ENCODE data around the gene MAIP1.

The MAIP1 gene

DNA sequence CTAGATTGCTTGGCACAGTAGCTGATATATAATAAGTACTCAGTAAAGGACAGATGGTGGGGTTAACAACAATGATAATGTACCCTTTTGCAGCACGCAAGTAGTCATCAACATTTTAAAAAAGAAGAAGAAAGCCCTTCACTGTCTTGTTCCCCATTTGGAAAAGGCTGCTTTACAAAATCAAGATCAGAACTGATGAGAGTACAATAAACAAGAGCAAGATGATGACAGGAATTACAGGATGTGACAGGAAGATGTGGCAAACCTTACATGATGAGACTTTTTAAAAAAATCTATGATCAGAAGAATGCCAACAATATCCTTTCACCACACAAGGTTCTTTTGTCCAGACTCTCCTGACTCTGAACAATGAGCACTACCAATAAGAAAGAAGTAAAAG lies 9.2 kb upstream of the MAIP1 start:
- Histone ChIP-seq H3K27me3 (ENCODE audit: control insufficient read depth in 1 of 2, insufficient read depth in 1 of 2, low read length in 2 of 2) (no peaks in the 10 kb centered on the region), H4K91ac (ENCODE audit: low read length) (no peak overlapping the region), H2AK5ac (ENCODE audit: low read length, severe bottlenecking) (no peak overlapping the region), H3K27ac (ENCODE audit: low read length, poor library complexity, severe bottlenecking) (no peak overlapping the region), H3K18ac (ENCODE audit: low read depth in 1 of 2, low read length in 2 of 2) (no peak overlapping the region), H2BK5ac (ENCODE audit: low read depth, low read length, poor library complexity, severe bottlenecking) (no peak overlapping the region), H2BK12ac (ENCODE audit: low read length in 2 of 2) (no peak overlapping the region), H3K79me1 (replicated peaks; ENCODE audit: low read length, poor library complexity, severe bottlenecking) (peaks cover 19% of the 10 kb centered on the region), H3K4me1 (ENCODE audit: control insufficient read depth, insufficient read depth, low read depth, low read length) (peaks cover 1% of the 10 kb centered on the region), H3K4ac (ENCODE audit: low read depth in 1 of 2, low read length in 2 of 2) (no peak overlapping the region), H3K4me3 (ENCODE audit: insufficient read depth in 1 of 2, low read depth in 1 of 2, low read length in 2 of 2) (no peak overlapping the region), H3K23ac (ENCODE audit: low read length in 2 of 2) (no peak overlapping the region), H3K14ac (ENCODE audit: low read length in 2 of 2) (no peak overlapping the region), H3K36me3 (ENCODE audit: control insufficient read depth in 1 of 2, insufficient read depth in 2 of 2, low read depth in 1 of 2, low read length in 2 of 2) (peaks cover 11 to 74% of the 10 kb centered on the region in 2 experiments), H3K4me2 (ENCODE audit: low read length, poor library complexity, severe bottlenecking) (no peak overlapping the region), H2AFZ (ENCODE audit: low read depth, low read length) (no peak overlapping the region), H3K9me3 (ENCODE audit: control insufficient read depth, low read length) (no peaks in the 10 kb centered on the region), H4K8ac (ENCODE audit: low read length) (no peak overlapping the region), H2BK120ac (ENCODE audit: low read depth, low read length) (no peak overlapping the region), H2BK15ac (ENCODE audit: low read depth, poor library complexity, severe bottlenecking) (no peak overlapping the region), H3K9ac (ENCODE audit: low read length) (no peak overlapping the region)
- no peak for DNase-seq
- WGBS: 100% methylated on average over 1 of the region's 1 CpG

DNA sequence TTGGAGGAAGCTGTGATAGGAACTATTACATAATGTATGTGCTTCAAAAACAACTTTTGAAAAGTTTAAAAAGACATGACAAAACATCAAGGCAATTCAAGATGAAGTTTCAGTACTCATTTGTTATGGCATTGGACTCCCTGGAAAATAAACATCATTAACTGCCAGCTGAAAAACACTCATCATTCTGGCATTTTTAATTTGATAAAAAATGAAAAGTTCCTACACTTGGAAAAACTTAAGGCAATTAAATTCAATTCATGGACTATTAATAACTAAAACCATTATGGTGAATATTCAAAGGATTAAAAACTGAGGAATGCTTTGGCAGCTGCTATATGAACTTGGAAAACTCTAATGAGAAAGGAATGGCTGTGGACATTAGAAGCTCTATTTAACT lies 8.5 kb upstream of the MAIP1 start:
- no peak overlapping the region for H3K14ac ChIP-seq (ENCODE audit: low read length in 2 of 2)
- H3K27me3 ChIP-seq (ENCODE audit: control insufficient read depth in 1 of 2, insufficient read depth in 1 of 2, low read length in 2 of 2): no peaks in the 10 kb centered on the region
- H3K27ac ChIP-seq (ENCODE audit: low read length, poor library complexity, severe bottlenecking): no peak overlapping the region
- no peak overlapping the region for H3K9ac ChIP-seq (ENCODE audit: low read length)
- H3K9me3 ChIP-seq (ENCODE audit: control insufficient read depth, low read length): no peaks in the 10 kb centered on the region
- no peak overlapping the region for H4K8ac ChIP-seq (ENCODE audit: low read length)
- H2BK15ac ChIP-seq (ENCODE audit: low read depth, poor library complexity, severe bottlenecking): no peak overlapping the region
- H3K23ac ChIP-seq (ENCODE audit: low read length in 2 of 2): no peak overlapping the region
- H2BK12ac ChIP-seq (ENCODE audit: low read length in 2 of 2): no peak overlapping the region
- no peak overlapping the region for H2BK5ac ChIP-seq (ENCODE audit: low read depth, low read length, poor library complexity, severe bottlenecking)
- no peak overlapping the region for H2AFZ ChIP-seq (ENCODE audit: low read depth, low read length)
- H3K18ac ChIP-seq (ENCODE audit: low read depth in 1 of 2, low read length in 2 of 2): no peak overlapping the region
- H3K36me3 ChIP-seq (ENCODE audit: control insufficient read depth in 1 of 2, insufficient read depth in 2 of 2, low read depth in 1 of 2, low read length in 2 of 2): peaks cover 11 to 74% of the 10 kb centered on the region in 2 experiments
- no peak overlapping the region for H4K91ac ChIP-seq (ENCODE audit: low read length)
- H3K4me3 ChIP-seq (ENCODE audit: insufficient read depth in 1 of 2, low read depth in 1 of 2, low read length in 2 of 2): no peak overlapping the region
- H3K4me2 ChIP-seq (ENCODE audit: low read length, poor library complexity, severe bottlenecking): no peak overlapping the region
- no peak for DNase-seq
- H2BK120ac ChIP-seq (ENCODE audit: low read depth, low read length): no peak overlapping the region
- no peak overlapping the region for H3K4ac ChIP-seq (ENCODE audit: low read depth in 1 of 2, low read length in 2 of 2)
- H3K4me1 ChIP-seq (ENCODE audit: control insufficient read depth, insufficient read depth, low read depth, low read length): peaks cover 1% of the 10 kb centered on the region
- H2AK5ac ChIP-seq (ENCODE audit: low read length, severe bottlenecking): no peak overlapping the region
- H3K79me1 ChIP-seq (replicated peaks; ENCODE audit: low read length, poor library complexity, severe bottlenecking): peaks cover 17% of the 10 kb centered on the region

DNA sequence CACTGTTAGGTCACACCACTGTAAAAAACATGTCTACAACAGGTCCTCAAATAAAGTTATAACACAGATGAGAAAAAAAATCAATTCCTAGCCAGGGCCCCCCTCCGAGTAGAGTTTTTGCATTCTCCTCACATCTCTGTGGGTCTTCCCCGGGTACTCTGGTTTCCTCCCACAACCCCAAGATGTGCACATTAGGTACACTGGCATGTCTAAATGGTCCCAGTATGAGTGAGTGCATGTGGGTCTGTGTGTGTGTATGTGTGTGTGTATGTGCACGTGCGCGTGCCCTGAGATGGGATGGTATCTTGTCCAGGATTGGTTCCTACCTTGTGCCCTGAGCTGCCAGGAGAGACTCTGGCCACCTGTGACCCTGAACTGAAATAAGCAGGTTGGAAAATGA lies 5.0 kb upstream of the MAIP1 start:
- H3K4me1 ChIP-seq (ENCODE audit: control insufficient read depth, insufficient read depth, low read depth, low read length): peaks cover 5% of the 10 kb centered on the region
- no peak overlapping the region for H3K4me3 ChIP-seq (ENCODE audit: insufficient read depth in 1 of 2, low read depth in 1 of 2, low read length in 2 of 2)
- no peak overlapping the region for H3K14ac ChIP-seq (ENCODE audit: low read length in 2 of 2)
- H3K36me3 ChIP-seq (ENCODE audit: control insufficient read depth in 1 of 2, insufficient read depth in 2 of 2, low read depth in 1 of 2, low read length in 2 of 2): peaks cover 8 to 47% of the 10 kb centered on the region in 2 experiments
- no peak overlapping the region for H2BK5ac ChIP-seq (ENCODE audit: low read depth, low read length, poor library complexity, severe bottlenecking)
- no peak overlapping the region for H3K9ac ChIP-seq (ENCODE audit: low read length)
- no peak overlapping the region for H4K91ac ChIP-seq (ENCODE audit: low read length)
- no peak overlapping the region for H2BK120ac ChIP-seq (ENCODE audit: low read depth, low read length)
- H3K23ac ChIP-seq (ENCODE audit: low read length in 2 of 2): no peak overlapping the region
- H2BK12ac ChIP-seq (ENCODE audit: low read length in 2 of 2): no peak overlapping the region
- WGBS: 98% methylated on average over 4 of the region's 5 CpGs
- DNase-seq: no peak
- H2AK5ac ChIP-seq (ENCODE audit: low read length, severe bottlenecking): no peak overlapping the region
- no peaks in the 10 kb centered on the region for H3K9me3 ChIP-seq (ENCODE audit: control insufficient read depth, low read length)
- no peak overlapping the region for H2BK15ac ChIP-seq (ENCODE audit: low read depth, poor library complexity, severe bottlenecking)
- no peaks in the 10 kb centered on the region for H3K27me3 ChIP-seq (ENCODE audit: control insufficient read depth in 1 of 2, insufficient read depth in 1 of 2, low read length in 2 of 2)
- H4K8ac ChIP-seq (ENCODE audit: low read length): no peak overlapping the region
- no peak overlapping the region for H3K27ac ChIP-seq (ENCODE audit: low read length, poor library complexity, severe bottlenecking)
- peaks cover 13% of the 10 kb centered on the region for H3K79me1 ChIP-seq (replicated peaks; ENCODE audit: low read length, poor library complexity, severe bottlenecking)
- H3K4me2 ChIP-seq (ENCODE audit: low read length, poor library complexity, severe bottlenecking): no peak overlapping the region
- H3K4ac ChIP-seq (ENCODE audit: low read depth in 1 of 2, low read length in 2 of 2): no peak overlapping the region
- no peak overlapping the region for H3K18ac ChIP-seq (ENCODE audit: low read depth in 1 of 2, low read length in 2 of 2)
- H2AFZ ChIP-seq (ENCODE audit: low read depth, low read length): no peak overlapping the region

DNA sequence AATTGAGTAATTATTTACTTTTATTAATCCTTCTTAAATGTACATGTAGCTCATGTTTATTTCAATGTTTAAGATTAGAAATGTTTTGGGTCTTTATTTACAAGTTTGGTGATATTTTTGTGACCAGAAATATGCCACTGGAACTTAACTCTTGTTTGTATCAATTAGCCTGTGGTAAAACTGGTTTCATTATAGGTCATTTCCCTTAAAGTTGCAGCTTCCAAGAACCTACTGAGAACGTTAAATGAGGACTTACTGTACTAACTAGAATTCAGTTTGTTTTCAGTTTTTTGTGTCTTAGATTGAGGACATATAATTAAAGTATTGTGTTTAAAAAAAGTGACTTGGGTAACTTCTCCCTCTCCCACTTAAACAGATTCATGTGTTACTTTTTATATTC lies 4.4 kb upstream of the MAIP1 start:
- Histone ChIP-seq H3K18ac (ENCODE audit: low read depth in 1 of 2, low read length in 2 of 2) (no peak overlapping the region), H2BK5ac (ENCODE audit: low read depth, low read length, poor library complexity, severe bottlenecking) (no peak overlapping the region)
- no CpG with 5 or more reads among the region's 1 CpG for WGBS

More for the DNA sequence above, 4.4 kb upstream of the MAIP1 start:
- Histone ChIP-seq H3K4ac (ENCODE audit: low read depth in 1 of 2, low read length in 2 of 2) (no peak overlapping the region), H2BK120ac (ENCODE audit: low read depth, low read length) (no peak overlapping the region), H3K36me3 (ENCODE audit: control insufficient read depth in 1 of 2, insufficient read depth in 2 of 2, low read depth in 1 of 2, low read length in 2 of 2) (peaks cover 8 to 41% of the 10 kb centered on the region in 2 experiments), H3K4me3 (ENCODE audit: insufficient read depth in 1 of 2, low read depth in 1 of 2, low read length in 2 of 2) (no peak overlapping the region), H3K27ac (ENCODE audit: low read length, poor library complexity, severe bottlenecking) (no peak overlapping the region), H4K8ac (ENCODE audit: low read length) (no peak overlapping the region), H3K14ac (ENCODE audit: low read length in 2 of 2) (no peak overlapping the region), H2BK15ac (ENCODE audit: low read depth, poor library complexity, severe bottlenecking) (no peak overlapping the region), H3K79me1 (replicated peaks; ENCODE audit: low read length, poor library complexity, severe bottlenecking) (peaks cover 9% of the 10 kb centered on the region), H4K91ac (ENCODE audit: low read length) (no peak overlapping the region), H3K9ac (ENCODE audit: low read length) (no peak overlapping the region), H2BK12ac (ENCODE audit: low read length in 2 of 2) (no peak overlapping the region), H3K27me3 (ENCODE audit: control insufficient read depth in 1 of 2, insufficient read depth in 1 of 2, low read length in 2 of 2) (no peaks in the 10 kb centered on the region), H2AK5ac (ENCODE audit: low read length, severe bottlenecking) (no peak overlapping the region), H3K4me2 (ENCODE audit: low read length, poor library complexity, severe bottlenecking) (no peak overlapping the region), H3K23ac (ENCODE audit: low read length in 2 of 2) (no peak overlapping the region), H3K4me1 (ENCODE audit: control insufficient read depth, insufficient read depth, low read depth, low read length) (peaks cover 5% of the 10 kb centered on the region), H3K9me3 (ENCODE audit: control insufficient read depth, low read length) (no peaks in the 10 kb centered on the region), H2AFZ (ENCODE audit: low read depth, low read length) (no peak overlapping the region)
- DNase-seq: no peak
